ENCODE measurements around the gene CHRM4.

Gene CHRM4

GRCh38 chr11:46391578-46392420 is at the start of gene CHRM4:
CHRM4 (minus strand) TSS chr11:46391776; CDS start chr11:46386557, 5,219 bp downstream.
- DNase-seq, result peak; percentile 100

- DNase-seq, result no peak
Observed at GRCh38 chr11:46438211-46438610, 46.6 kb upstream of the CHRM4 start.

- no peak for DNase-seq
Observed at GRCh38 chr11:46437122-46437689, 45.6 kb upstream of the CHRM4 start.

GRCh38 chr11:46436113-46436512 is 44.5 kb upstream of the CHRM4 start:
- no peak for DNase-seq

- DNase-seq, result no peak
Observed at GRCh38 chr11:46435679-46436078, 44.1 kb upstream of the CHRM4 start.

GRCh38 chr11:46431211-46431610 is 39.6 kb upstream of the CHRM4 start:
- no peak for DNase-seq

- DNase-seq, result no peak
Observed at GRCh38 chr11:46429717-46430116, 38.1 kb upstream of the CHRM4 start.

- DNase-seq, result no peak
Observed at GRCh38 chr11:46427364-46427763, 35.8 kb upstream of the CHRM4 start.

- DNase-seq, result no peak
Observed at GRCh38 chr11:46426233-46426991, 34.8 kb upstream of the CHRM4 start.

GRCh38 chr11:46422588-46422987 is 31.0 kb upstream of the CHRM4 start:
- no peak for DNase-seq

GRCh38 chr11:46421257-46421880 is 29.8 kb upstream of the CHRM4 start:
- no peak for DNase-seq

- DNase-seq, result no peak
Observed at GRCh38 chr11:46420513-46420912, 28.9 kb upstream of the CHRM4 start.

GRCh38 chr11:46418751-46419150 is 27.2 kb upstream of the CHRM4 start:
- no peak for DNase-seq

- no peak for DNase-seq
Observed at GRCh38 chr11:46417711-46418110, 26.1 kb upstream of the CHRM4 start.

- no peak for DNase-seq
Observed at GRCh38 chr11:46414879-46415278, 23.3 kb upstream of the CHRM4 start.

GRCh38 chr11:46414466-46414796 is 22.9 kb upstream of the CHRM4 start:
- no peak for DNase-seq

GRCh38 chr11:46413760-46414465 is 22.3 kb upstream of the CHRM4 start:
- DNase-seq, result no peak

- DNase-seq, result no peak
Observed at GRCh38 chr11:46410021-46410420, 18.4 kb upstream of the CHRM4 start.

- no peak for DNase-seq
Observed at GRCh38 chr11:46408407-46408986, 16.9 kb upstream of the CHRM4 start.

GRCh38 chr11:46407635-46408034 is 16.1 kb upstream of the CHRM4 start:
- no peak for DNase-seq

- no peak for DNase-seq
Observed at GRCh38 chr11:46404476-46405017, 13.0 kb upstream of the CHRM4 start.
